ENCODE results near the gene NFYC.

Gene NFYC

GRCh38 chr1:40740039-40740996, 48.8 kb downstream of the NFYC start:
- DNase-seq = no peak

GRCh38 chr1:40740997-40741736, 49.7 kb downstream of the NFYC start:
- no peak for DNase-seq

GRCh38 chr1:40742363-40743061, 51.0 kb downstream of the NFYC start:
- no peak for DNase-seq

- DNase-seq = no peak
These were observed 51.9 kb downstream of the NFYC start for GRCh38 chr1:40743452-40743851.

- no peak for DNase-seq
These were observed 52.4 kb downstream of the NFYC start for GRCh38 chr1:40743860-40744259.

GRCh38 chr1:40745176-40745575, 53.7 kb downstream of the NFYC start:
- no peak for DNase-seq

GRCh38 chr1:40746344-40747090, 55.0 kb downstream of the NFYC start:
- no peak for DNase-seq

GRCh38 chr1:40748841-40749718, 57.6 kb downstream of the NFYC start:
- DNase-seq = no peak

GRCh38 chr1:40749817-40750216, 58.3 kb downstream of the NFYC start:
- DNase-seq = no peak

GRCh38 chr1:40750451-40750908, 59.0 kb downstream of the NFYC start:
- DNase-seq = no peak

- DNase-seq = no peak
These were observed 60.3 kb downstream of the NFYC start for GRCh38 chr1:40751802-40752201.

- no peak for DNase-seq
These were observed 61.8 kb downstream of the NFYC start for GRCh38 chr1:40753142-40753882.

GRCh38 chr1:40754201-40754600, 62.7 kb downstream of the NFYC start:
- DNase-seq = no peak

GRCh38 chr1:40755067-40755466, 63.6 kb downstream of the NFYC start:
- no peak for DNase-seq

- DNase-seq = no peak
These were observed 65.0 kb downstream of the NFYC start for GRCh38 chr1:40756523-40756922.

- no peak for DNase-seq
These were observed 65.6 kb downstream of the NFYC start for GRCh38 chr1:40757084-40757483.

GRCh38 chr1:40758004-40758403, 66.5 kb downstream of the NFYC start:
- DNase-seq = no peak

GRCh38 chr1:40758578-40759343, 67.3 kb downstream of the NFYC start:
- DNase-seq = no peak

GRCh38 chr1:40760984-40761383, 69.5 kb downstream of the NFYC start:
- no peak for DNase-seq

All from activated T-cell treated with anti-CD3 and anti-CD28 coated beads for 4 hours (primary cell).